Upper lobe of right lung (tissue), 1 donor: ENCODE measurements around the gene LILRA5. TPM values are rescaled to one million over a fixed set of nuclear protein-coding genes. Genes with fewer than 3 reads are reported as not detected.

Source experiments
- ATAC-seq: fragments of 200-7000 bp; cut with Tn5 transposase; one replicate; pipeline ENCODE4 v1.9.1; 2020; ENCODE audit warnings: mild to moderate bottlenecking, moderate library complexity
- DNase-seq: peaks from one replicate; pipeline ENCODE4 v3.0.0-alpha.2; 2020
- H3K27ac ChIP-seq: fragments of 200-600 bp; one replicate; pipeline ENCODE4 v1.8.0; 2022
- H3K27me3 ChIP-seq: fragments of 200-600 bp; one replicate; pipeline ENCODE4 v1.8.0; 2022; ENCODE audit warnings: mild to moderate bottlenecking
- H3K36me3 ChIP-seq: fragments of 200-600 bp; one replicate; pipeline ENCODE4 v1.8.0; 2022
- H3K4me1 ChIP-seq: fragments of 200-600 bp; one replicate; pipeline ENCODE4 v1.8.0; 2022
- H3K4me3 ChIP-seq: fragments of 200-600 bp; one replicate; pipeline ENCODE4 v1.8.0; 2022; ENCODE audit warnings: mild to moderate bottlenecking
- H3K9me3 ChIP-seq: fragments of 200-600 bp; one replicate; pipeline ENCODE4 v1.8.0; 2022
- CTCF ChIP-seq: fragments of 200-600 bp; IDR thresholded peaks from one replicate; pipeline ENCODE4 v1.8.0; 2022; ENCODE audit warnings: antibody characterized with exemption
- intact Hi-C: fragments of 100-400 bp; cut with DNase I; formaldehyde crosslinking; loops from one replicate; pipeline ENCODE4 v1.11.0; 2022
- microRNA-seq: library from miRNA; unstranded; fragments of <30 nt; microRNA quantifications from one replicate; pipeline ENCODE4 v1.2.0, GENCODE V29; 2020; ENCODE audit warnings: borderline microRNAs expressed
- total RNA-seq: library from RNA; stranded (reverse); fragmentation: NEBNext Ultra II Directional; extraction: Animal tissue kit (Norgen Biotek cat#: 25700); gene quantifications from one replicate; pipeline ENCODE4 v1.2.1, GENCODE V29; 2021
- donor health status: DM: no; HTN: yes; CAD: no; lungs with severe emphysema.

Gene LILRA5
- total RNA-seq, 1 donor from 2014 or later = 13.5 TPM

- peak; percentile 83 for DNase-seq
- peak; percentile 91 for ATAC-seq
- Histone ChIP-seq H3K9me3 (no peaks in the 10 kb centered on the region), H3K4me3 (no peak overlapping the region), H3K4me1 (no peaks in the 10 kb centered on the region), H3K36me3 (no peaks in the 10 kb centered on the region), H3K27me3 (peaks cover under 1% of the 10 kb centered on the region), H3K27ac (no peak overlapping the region)
- peak; percentile 78 for TF ChIP-seq CTCF
- intact Hi-C loops = no loop called here
Measured at GRCh38 chr19:54266133-54266532, 46.8 kb downstream of the LILRA5 start.

DNA sequence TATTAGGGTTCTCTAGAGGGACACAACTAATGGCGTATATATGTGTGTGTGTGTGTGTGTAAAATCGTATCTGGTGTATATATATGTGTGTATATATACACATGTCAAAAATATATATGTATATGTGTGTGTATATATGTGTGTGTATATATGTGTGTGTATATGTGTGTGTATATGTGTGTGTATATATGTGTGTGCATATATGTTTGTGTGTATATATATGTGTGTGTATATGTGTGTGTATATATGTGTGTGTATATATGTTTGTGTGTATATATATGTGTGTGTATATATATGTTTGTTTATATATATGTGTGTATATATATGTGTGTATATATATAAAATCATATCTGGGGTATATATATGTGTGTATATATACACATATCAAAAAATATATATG, 50.5 kb downstream of the LILRA5 start:
- Histone ChIP-seq H3K36me3 (no peaks in the 10 kb centered on the region), H3K27ac (no peak overlapping the region), H3K4me3 (no peak overlapping the region), H3K27me3 (no peaks in the 10 kb centered on the region), H3K9me3 (no peaks in the 10 kb centered on the region), H3K4me1 (no peaks in the 10 kb centered on the region)
- intact Hi-C loops = no loop called here
- DNase-seq (no peak), ATAC-seq (no peak)
- TF ChIP-seq CTCF = no peak

GRCh38 chr19:54262066-54262465, 50.9 kb downstream of the LILRA5 start:
- DNase-seq = peak; percentile 59
- no peak overlapping the region for H3K4me3 ChIP-seq
- H3K9me3 ChIP-seq = no peaks in the 10 kb centered on the region
- no peaks in the 10 kb centered on the region for H3K36me3 ChIP-seq
- H3K4me1 ChIP-seq = no peaks in the 10 kb centered on the region
- H3K27ac ChIP-seq = no peak overlapping the region
- peak; percentile 25 for ATAC-seq
- TF ChIP-seq CTCF = no peak
- intact Hi-C loops = no loop called here
- H3K27me3 ChIP-seq = no peaks in the 10 kb centered on the region

- H3K27me3 ChIP-seq = peaks cover 29% of the 10 kb centered on the region
- H3K4me3 ChIP-seq = no peak within 1 kb of the TSS
- H3K27ac ChIP-seq = no peak within 1 kb of the TSS
- TF ChIP-seq CTCF = no peak
- intact Hi-C loops = no loop called here
- ATAC-seq = peak; percentile 45
- H3K4me1 ChIP-seq = no peaks in the 10 kb centered on the region
- no peak for DNase-seq
- no peaks in the 10 kb centered on the region for H3K36me3 ChIP-seq
- no peaks in the 10 kb centered on the region for H3K9me3 ChIP-seq
Measured at GRCh38 chr19:54257116-54257480, 55.9 kb downstream of the LILRA5 start, which contains the start of gene LILRB5. Gene LILRB5 (minus strand): TSS chr19:54257273. CDS start chr19:54257193, 80 bp downstream.

Small RNA genes lying within 50 kb of the gene (microRNA-seq; reads per million reads assigned to microRNA genes)
- not detected for gene MIR4752

Other genes starting within 250 kb of the LILRA5 start
- 1.1 TPM for gene VSTM1, start 249.3 kb downstream of the LILRA5 start, total RNA-seq
- gene TARM1, start 231.8 kb downstream of the LILRA5 start, total RNA-seq = not detected
- 59.5 TPM for gene OSCAR, start 212.4 kb downstream of the LILRA5 start, total RNA-seq
- gene NDUFA3, start 210.3 kb downstream of the LILRA5 start, total RNA-seq = 115 TPM
- gene TFPT, start 197.5 kb downstream of the LILRA5 start, total RNA-seq = 19.5 TPM
- 44.9 TPM for gene PRPF31, start 197.4 kb downstream of the LILRA5 start, total RNA-seq
- 39.4 TPM for gene CNOT3, start 175.4 kb downstream of the LILRA5 start, total RNA-seq
- gene LENG1, start 153.4 kb downstream of the LILRA5 start, total RNA-seq = 9.2 TPM
- gene TMC4, start 140.0 kb downstream of the LILRA5 start, total RNA-seq = 48.3 TPM
- 57.9 TPM for gene MBOAT7, start 123.6 kb downstream of the LILRA5 start, total RNA-seq
- 34.7 TPM for gene TSEN34, start 121.9 kb downstream of the LILRA5 start, total RNA-seq
- gene RPS9, start 112.3 kb downstream of the LILRA5 start, total RNA-seq = 1,039 TPM
- gene LILRB3, start 90.2 kb downstream of the LILRA5 start, total RNA-seq = 61.5 TPM
- gene LILRA6, start 70.4 kb downstream of the LILRA5 start, total RNA-seq = 21.4 TPM
- gene LILRB5, start 55.9 kb downstream of the LILRA5 start, total RNA-seq = 9.1 TPM
- 18.8 TPM for gene LILRB2, start 32.1 kb downstream of the LILRA5 start, total RNA-seq
- gene LILRA4, start 26.0 kb upstream of the LILRA5 start, total RNA-seq = 4.8 TPM
- 87.8 TPM for gene LAIR1, start 51.8 kb upstream of the LILRA5 start, total RNA-seq
- gene TTYH1, start 102.3 kb upstream of the LILRA5 start, total RNA-seq = not detected
- gene LENG8, start 136.0 kb upstream of the LILRA5 start, total RNA-seq = 191 TPM
- 7.2 TPM for gene LENG9, start 150.6 kb upstream of the LILRA5 start, total RNA-seq
- gene CDC42EP5, start 160.1 kb upstream of the LILRA5 start, total RNA-seq = 38.2 TPM
- not detected for gene LAIR2, start 189.7 kb upstream of the LILRA5 start, total RNA-seq